SKM-1 treated with dmso at 0.1 percent for 144 hours (cell line): Measurements from ENCODE around the gene GET4.

Experiments used
- DNase-seq: peaks from one replicate; lab custom pipeline; 2025; ENCODE audit not compliant: unreplicated experiment; lab: John Stamatoyannopoulos, UW

Gene GET4

DNA sequence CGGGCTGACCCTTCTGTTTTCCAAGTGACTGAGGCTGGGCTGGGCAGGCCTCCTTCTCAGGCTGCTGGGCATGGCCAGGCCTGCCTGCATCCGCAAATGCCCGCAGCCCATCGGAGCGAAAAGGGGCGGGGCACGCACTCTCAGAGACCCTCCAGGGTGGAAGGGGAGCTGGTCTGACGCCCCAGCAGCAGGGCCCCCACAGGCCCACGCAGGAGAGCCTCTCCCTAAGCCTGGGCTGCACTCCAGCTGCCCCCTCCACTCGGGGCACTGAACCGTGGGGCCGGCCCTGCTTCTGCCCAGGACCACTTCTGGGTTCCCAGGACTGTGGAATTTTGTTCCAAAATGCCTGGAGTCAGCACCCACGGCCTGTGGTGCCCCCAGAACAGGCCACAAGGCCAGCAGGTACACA, 68.8 kb downstream of the GET4 start:
- DNase-seq, result no peak

DNA sequence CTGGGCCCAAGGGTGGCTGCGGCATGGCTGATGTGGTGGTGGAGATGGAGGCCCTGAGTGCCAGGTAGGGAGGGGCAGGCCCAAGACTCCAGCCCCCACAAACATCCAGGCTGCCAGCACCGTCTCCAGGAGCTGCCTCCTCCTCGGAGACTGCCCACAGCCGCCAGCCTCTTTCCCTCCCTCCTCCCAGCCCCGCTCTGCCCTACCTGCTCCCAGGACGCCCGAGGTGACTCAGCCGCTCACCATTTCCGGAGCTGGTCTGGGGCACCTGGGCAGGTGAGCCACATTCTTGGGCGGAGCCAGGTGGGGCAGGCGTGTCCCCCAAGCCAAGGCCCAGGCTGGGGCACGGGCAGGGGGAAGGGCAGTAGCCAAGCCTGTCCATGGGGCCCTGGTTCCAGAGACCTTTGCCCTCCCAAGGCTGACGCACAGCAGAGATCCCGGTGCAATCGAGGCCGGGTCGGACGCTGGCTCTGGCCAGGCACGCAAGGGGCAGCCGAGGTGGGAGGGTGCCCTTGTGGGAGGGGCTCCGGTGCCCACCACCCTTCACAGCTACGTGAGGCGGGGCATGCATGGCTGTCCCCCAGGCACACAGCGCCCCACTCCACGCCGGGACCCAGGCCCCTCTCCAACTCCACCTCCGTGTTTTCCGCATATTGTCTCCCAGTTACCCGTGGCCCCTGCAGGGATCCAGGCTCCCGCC, 69.4 kb downstream of the GET4 start:
- DNase-seq, result no peak
